NCI-H526 (cell line): Measurements from ENCODE around the gene LSM4.

Source experiments
- DNase-seq, 2 experiments: peaks; one replicate each; lab custom pipeline; 2025; lab: John Stamatoyannopoulos, UW

The LSM4 gene

DNA sequence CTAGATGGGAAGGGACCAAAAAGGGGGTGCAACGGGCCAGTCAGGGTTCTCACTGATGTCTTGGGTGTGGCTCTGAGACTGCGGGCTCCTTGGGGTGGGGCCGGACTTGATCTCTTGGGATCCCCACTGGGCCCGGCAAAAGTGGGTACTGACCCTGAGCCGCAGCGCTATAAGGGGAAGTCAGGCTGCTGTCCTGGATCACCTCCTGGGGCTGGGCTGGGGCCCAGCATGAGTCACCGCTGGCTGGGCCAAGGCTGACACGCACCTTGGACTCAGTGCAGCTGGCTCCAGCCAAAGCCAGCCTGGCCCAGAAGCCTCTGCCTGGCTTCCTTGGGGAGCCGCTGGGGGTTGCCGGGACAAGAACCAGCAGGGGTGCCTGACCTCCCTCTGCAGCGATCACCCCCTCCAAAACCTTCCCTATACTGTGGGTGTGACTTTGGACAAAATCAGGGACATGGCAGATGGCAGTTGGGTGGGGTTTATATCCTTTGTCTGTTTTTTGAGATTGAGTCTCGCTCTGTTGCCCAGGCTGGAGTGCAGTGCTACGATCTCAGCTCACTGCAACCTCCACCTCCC is 48.0 kb downstream of the LSM4 start:
- no peak for DNase-seq

GRCh38 chr19:18274219-18274780 is 48.6 kb downstream of the LSM4 start, which contains the start of gene IQCN:
IQCN (minus strand) TSS chr19:18274452; CDS start chr19:18269478, 4,974 bp downstream.
- DNase-seq = no peak

DNA sequence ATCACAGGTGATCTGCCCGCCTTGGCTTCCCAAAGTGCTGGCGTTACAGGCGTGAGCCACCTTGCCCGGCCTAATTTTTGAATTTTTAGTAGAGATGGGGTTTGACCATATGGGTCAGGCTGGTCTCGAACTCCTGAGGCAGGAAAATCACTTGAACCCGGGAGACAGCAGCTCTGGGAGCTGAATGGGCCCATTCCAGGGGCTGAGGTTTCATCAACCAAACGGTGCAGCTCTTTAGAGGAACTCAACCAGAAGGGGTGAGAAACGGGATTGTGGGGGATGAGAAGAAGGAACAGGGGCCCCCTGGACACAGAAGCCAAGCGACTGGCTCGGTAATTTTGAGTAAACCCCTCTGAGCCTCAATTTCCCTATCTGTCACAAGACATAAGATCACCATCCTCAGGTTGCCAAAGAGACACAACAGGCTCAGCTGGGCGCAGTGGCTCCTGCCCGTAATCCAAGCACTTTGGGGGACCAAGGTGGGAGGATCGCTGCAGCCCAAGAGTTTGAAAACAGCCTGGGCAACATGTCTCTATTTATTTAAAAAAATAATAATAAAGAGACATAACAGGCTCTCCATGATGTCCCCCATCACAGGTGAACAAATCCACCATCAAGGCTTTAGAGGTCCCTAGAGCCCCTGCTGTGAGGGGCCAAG is 49.2 kb downstream of the LSM4 start:
- no peak for DNase-seq

DNA sequence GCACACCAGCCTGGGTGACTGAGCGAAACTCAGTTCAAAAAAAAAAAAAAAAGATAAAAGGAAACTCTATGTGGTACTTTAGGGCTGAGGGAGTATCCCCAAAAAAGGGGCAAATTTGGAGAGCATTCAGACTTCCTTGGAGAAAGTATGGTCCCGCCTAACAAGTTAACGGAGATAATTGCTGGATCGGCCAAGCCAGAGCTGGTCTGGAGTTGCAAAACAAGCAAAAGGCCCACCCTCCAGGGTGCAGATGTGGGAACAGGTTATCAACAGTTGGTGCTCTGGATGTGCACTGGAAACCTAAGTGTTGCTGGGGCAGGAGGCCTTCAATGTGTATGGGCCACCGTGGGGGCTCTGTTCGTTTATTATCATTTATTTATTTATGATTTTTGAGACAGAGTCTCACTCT is 51.4 kb downstream of the LSM4 start:
- no peak for DNase-seq

GRCh38 chr19:18270326-18270725 is 52.5 kb downstream of the LSM4 start:
- DNase-seq = no peak

DNA sequence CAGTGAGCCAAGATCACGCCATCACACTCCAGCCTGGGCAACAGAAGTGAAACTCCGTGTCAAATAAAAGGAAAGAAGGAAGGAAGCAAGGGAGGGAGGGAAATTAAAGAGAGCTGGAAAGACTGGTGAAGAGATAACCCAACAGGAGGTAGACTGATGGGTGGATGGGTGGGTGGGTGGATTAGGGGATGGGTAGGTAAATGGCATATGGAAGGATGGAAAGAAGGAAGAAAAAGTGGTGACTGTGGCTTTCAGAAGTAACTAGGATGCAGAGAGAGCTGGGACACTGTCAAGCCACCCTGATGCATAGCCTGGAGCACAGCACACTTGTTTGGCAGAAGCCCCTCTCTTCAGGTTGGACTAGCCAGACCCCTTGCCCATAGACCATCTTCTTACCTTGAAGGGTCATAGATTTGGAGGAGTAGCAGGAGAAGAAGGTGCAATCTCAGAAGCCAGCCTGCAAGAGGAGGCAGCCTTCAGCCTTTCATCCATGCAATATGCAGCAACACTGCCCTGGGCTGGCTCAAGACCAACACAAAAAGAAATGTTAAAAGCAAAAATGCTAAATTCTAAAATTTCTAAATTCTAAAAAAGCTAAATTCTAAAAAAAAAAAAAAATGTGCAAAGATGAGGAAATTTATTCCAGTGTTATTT is 53.7 kb downstream of the LSM4 start:
- no peak for DNase-seq

- DNase-seq = no peak
These were observed 55.8 kb downstream of the LSM4 start for GRCh38 chr19:18266771-18267686.

GRCh38 chr19:18265582-18265981 is 57.3 kb downstream of the LSM4 start:
- no peak for DNase-seq

DNA sequence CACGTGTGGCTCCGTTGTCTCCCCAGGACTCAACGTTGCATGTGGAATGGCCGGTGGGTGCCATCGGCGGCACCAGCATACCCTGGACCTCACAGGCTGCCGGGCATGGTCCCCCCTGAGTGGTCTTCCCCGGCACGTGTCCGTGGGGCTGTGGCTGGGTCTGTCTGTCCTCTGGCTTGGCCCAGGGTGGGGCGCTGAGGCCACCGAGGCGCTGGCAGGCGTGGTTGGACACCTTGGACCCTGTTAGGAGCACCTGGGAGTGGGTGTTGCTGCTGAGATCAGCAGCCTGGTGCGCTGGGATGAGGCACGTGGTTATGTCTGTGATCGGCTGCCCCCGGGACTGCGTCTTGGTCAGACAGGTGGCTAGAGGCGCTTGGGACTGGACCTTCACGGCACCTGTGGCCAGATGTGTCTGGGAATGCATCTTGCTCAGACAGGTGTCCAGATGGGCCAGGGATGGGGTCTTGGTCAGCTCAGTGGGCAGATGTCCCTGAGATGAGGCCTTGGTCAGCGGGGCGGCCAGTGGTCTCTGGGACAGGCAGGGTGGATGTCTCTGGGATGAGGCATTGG is 57.8 kb downstream of the LSM4 start:
- no peak for DNase-seq

- no peak for DNase-seq
These were observed 58.6 kb downstream of the LSM4 start for GRCh38 chr19:18264137-18264854.

- DNase-seq = no peak
These were observed 59.3 kb downstream of the LSM4 start for GRCh38 chr19:18263324-18264136.

DNA sequence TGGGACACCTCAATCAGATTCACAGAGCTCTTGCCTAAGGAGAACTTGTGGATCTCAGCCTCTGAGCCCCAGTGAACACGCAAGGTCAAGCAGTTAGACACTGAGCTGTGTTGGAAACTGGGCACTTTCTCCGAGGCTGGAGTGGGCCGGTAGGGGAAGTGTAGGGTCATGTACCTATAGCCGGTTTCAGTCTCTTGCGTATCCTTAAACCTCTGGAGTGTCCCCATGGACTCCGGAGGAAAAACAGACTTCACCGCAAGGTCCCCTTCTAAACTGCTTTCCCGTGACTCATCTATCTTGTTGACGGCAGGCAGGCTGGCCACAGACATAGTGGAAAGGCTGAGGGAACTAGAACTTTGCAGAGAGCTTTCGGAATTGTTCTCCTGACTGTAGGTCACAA is 60.0 kb downstream of the LSM4 start:
- DNase-seq = no peak

GRCh38 chr19:18262144-18262543 is 60.7 kb downstream of the LSM4 start:
- no peak for DNase-seq

GRCh38 chr19:18261474-18261873 is 61.4 kb downstream of the LSM4 start:
- DNase-seq = no peak

DNA sequence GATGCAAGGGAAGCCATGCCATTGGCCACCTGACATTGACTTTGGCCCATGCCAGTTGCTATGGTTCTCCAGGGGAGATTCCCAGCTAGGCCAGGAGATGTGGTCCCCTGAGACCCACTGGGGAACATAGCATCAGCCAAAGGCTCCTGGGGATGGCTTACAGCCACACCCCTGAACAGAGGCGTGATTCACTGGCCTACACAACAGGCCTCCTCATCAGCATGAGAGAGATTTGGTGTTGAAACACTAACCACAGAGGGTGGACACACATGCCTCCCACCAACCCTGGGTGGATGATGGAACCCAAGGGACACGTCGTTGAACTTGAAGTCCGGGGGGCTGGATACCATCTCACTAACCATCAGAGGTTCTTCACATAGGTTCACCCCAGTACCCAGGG is 63.0 kb downstream of the LSM4 start:
- no peak for DNase-seq

GRCh38 chr19:18257503-18258470 is 65.1 kb downstream of the LSM4 start:
- DNase-seq = no peak
